ENCODE results near the gene EBF4. TPM values are rescaled to one million over a fixed set of nuclear protein-coding genes. Genes with fewer than 3 reads are reported as not detected.

Gene EBF4
- total RNA-seq, 4 donors from 2014 or later: 3.7 to 101 (median 5.4) TPM

GRCh38 chr20:2757001-2757400 is 64.4 kb downstream of the EBF4 start:
- H3K4me3 ChIP-seq: no peak overlapping the region
- H3K27ac ChIP-seq: no peak overlapping the region
- intact Hi-C loops (cut with DNase I; ENCODE audit: low total_unique reads): no loop called here
- H3K27me3 ChIP-seq: peaks cover 12% of the 10 kb centered on the region
- no peaks in the 10 kb centered on the region for H3K36me3 ChIP-seq
- 85% methylated on average over 5 of the region's 5 CpGs; no CpG with 5 or more reads in 1 of the 2 donors for WGBS, 2 donors (ENCODE audit: low coverage in 1 of 2)
- H3K4me1 ChIP-seq: peaks cover 6 to 11% (median 9%) of the 10 kb centered on the region in 4 donors
- no peak for DNase-seq
- TF ChIP-seq, protein P1, sequence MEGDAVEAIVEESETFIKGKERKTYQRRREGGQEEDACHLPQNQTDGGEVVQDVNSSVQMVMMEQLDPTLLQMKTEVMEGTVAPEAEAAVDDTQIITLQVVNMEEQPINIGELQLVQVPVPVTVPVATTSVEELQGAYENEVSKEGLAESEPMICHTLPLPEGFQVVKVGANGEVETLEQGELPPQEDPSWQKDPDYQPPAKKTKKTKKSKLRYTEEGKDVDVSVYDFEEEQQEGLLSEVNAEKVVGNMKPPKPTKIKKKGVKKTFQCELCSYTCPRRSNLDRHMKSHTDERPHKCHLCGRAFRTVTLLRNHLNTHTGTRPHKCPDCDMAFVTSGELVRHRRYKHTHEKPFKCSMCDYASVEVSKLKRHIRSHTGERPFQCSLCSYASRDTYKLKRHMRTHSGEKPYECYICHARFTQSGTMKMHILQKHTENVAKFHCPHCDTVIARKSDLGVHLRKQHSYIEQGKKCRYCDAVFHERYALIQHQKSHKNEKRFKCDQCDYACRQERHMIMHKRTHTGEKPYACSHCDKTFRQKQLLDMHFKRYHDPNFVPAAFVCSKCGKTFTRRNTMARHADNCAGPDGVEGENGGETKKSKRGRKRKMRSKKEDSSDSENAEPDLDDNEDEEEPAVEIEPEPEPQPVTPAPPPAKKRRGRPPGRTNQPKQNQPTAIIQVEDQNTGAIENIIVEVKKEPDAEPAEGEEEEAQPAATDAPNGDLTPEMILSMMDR (IDR thresholded peaks at IDR 0.05): no peak
- TF ChIP-seq POLR2AphosphoS5 (IDR thresholded peaks at IDR 0.05) (no peak), POLR2A (IDR thresholded peaks at IDR 0.05) (no peak), EP300 (IDR thresholded peaks at IDR 0.05; ENCODE audit: low read depth) (no peak)
- H3K9me3 ChIP-seq: no peaks in the 10 kb centered on the region
- in situ Hi-C loops (cut with MboI; ENCODE audit: low pct_ligation_motif_present in 1 of 4, low pct_unique_long_range_greater_than_20kb in 1 of 4, low sequenced_read_pairs in 3 of 4): no loop called here

DNA sequence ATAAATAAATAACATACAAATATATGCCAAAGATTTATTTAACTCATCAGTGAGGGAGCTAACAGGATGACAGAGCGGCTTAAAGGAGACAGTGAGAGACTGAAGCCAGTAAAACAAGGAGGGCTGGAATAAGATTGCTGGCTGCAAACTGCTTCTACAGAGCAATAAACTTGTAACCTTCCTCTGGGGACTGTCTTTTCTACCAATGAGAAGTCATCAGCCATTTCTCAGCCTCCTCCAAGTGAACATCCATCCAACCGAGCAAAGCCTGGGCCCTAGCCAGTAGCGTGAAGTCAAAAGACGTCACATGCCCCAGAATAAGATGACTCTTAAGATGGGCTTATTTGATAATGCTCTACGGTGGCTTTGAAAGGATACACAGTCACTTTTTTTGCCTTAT is 65.4 kb downstream of the EBF4 start:
- DNase-seq: no peak
- in situ Hi-C loops (cut with MboI; ENCODE audit: low pct_ligation_motif_present in 1 of 4, low pct_unique_long_range_greater_than_20kb in 1 of 4, low sequenced_read_pairs in 3 of 4): no loop called here
- intact Hi-C loops (cut with DNase I; ENCODE audit: low total_unique reads): no loop called here
- Histone ChIP-seq H3K27ac (no peak overlapping the region), H3K9me3 (no peaks in the 10 kb centered on the region), H3K4me3 (no peak overlapping the region), H3K36me3 (no peaks in the 10 kb centered on the region), H3K4me1 (peaks cover 1 to 3% (median 2%) of the 10 kb centered on the region in 4 donors), H3K27me3 (peaks cover 12% of the 10 kb centered on the region)
- no peak for TF ChIP-seq POLR2AphosphoS5 (IDR thresholded peaks at IDR 0.05)
- 79 to 100% methylated on average over 1 to 5 of the region's 5 CpGs for WGBS, 2 donors (ENCODE audit: low coverage in 1 of 2)

GRCh38 chr20:2759143-2759542 is 66.6 kb downstream of the EBF4 start:
- Histone ChIP-seq H3K4me3 (no peak overlapping the region), H3K9me3 (no peaks in the 10 kb centered on the region), H3K27me3 (peaks cover 4% of the 10 kb centered on the region), H3K4me1 (no peaks in the 10 kb centered on the region), H3K27ac (no peak overlapping the region), H3K36me3 (no peaks in the 10 kb centered on the region)
- no peak for DNase-seq
- intact Hi-C loops (cut with DNase I; ENCODE audit: low total_unique reads) (no loop called here), in situ Hi-C loops (cut with MboI; ENCODE audit: low pct_ligation_motif_present in 1 of 4, low pct_unique_long_range_greater_than_20kb in 1 of 4, low sequenced_read_pairs in 3 of 4) (no loop called here)
- TF ChIP-seq POLR2AphosphoS5 (IDR thresholded peaks at IDR 0.05): no peak
- TF ChIP-seq, protein P1 (IDR thresholded peaks at IDR 0.05): no peak
- 85% methylated on average over 10 of the region's 10 CpGs; no CpG with 5 or more reads in 1 of the 2 donors for WGBS, 2 donors (ENCODE audit: low coverage in 1 of 2)

- Histone ChIP-seq H3K9me3 (no peaks in the 10 kb centered on the region), H3K27ac (no peak overlapping the region), H3K36me3 (no peaks in the 10 kb centered on the region), H3K4me1 (no peaks in the 10 kb centered on the region), H3K27me3 (peaks cover 4% of the 10 kb centered on the region), H3K4me3 (no peak overlapping the region)
- intact Hi-C loops (cut with DNase I; ENCODE audit: low total_unique reads) (no loop called here), in situ Hi-C loops (cut with MboI; ENCODE audit: low pct_ligation_motif_present in 1 of 4, low pct_unique_long_range_greater_than_20kb in 1 of 4, low sequenced_read_pairs in 3 of 4) (no loop called here)
- no peak for DNase-seq
- TF ChIP-seq POLR2A (IDR thresholded peaks at IDR 0.05): no peak
- TF ChIP-seq EP300 (IDR thresholded peaks at IDR 0.05; ENCODE audit: low read depth): no peak
- no peak for TF ChIP-seq POLR2AphosphoS5 (IDR thresholded peaks at IDR 0.05)
- TF ChIP-seq, protein P1 (IDR thresholded peaks at IDR 0.05): no peak
- WGBS, 2 donors (ENCODE audit: low coverage in 1 of 2): 69% methylated on average over 19 of the region's 19 CpGs; no CpG with 5 or more reads in 1 of the 2 donors
These were observed 67.2 kb downstream of the EBF4 start for GRCh38 chr20:2759603-2760296.
